ENCODE results near the gene FCHO2. TPM values are rescaled to one million over a fixed set of nuclear protein-coding genes. Genes with fewer than 3 reads are reported as not detected.
A peak's percentile ranks its signal among the peaks of the same experiment; 100 is the strongest.

FCHO2 gene
- total RNA-seq, 4 donors from 2014 or later, result 25.3 to 39.9 (median 31.0) TPM

GRCh38 chr5:72943307-72943706 is 12.5 kb upstream of the FCHO2 start:
- no peak for ATAC-seq (ENCODE audit: low FRiP score)

DNA sequence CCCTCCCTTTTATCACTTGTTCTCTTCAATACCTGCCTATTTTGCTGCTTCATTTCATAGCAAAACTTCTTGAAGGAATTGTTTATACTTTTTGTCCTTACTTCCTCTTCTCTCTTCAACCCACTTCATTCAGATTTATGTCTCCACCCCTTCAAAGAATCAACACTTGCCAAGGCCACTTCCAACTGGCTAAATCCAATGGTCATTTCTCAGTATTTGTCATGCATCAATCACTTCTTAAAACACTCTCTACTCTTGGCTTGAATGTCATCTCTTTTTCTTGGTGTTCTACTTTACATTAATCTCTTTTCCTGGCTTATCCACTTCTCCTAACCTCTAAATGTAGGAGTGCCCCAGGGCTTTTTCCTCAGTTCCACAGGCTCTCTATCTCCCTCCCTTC is 8.3 kb upstream of the FCHO2 start:
- TF ChIP-seq CTCF (IDR thresholded peaks at IDR 0.05), result no peak
- DNase-seq (ENCODE audit: low spot score) (no peak), ATAC-seq (ENCODE audit: low FRiP score) (no peak)

More at GRCh38 chr5:72943307-72943706, 12.5 kb upstream of the FCHO2 start:
- TF ChIP-seq CTCF (IDR thresholded peaks at IDR 0.05), result no peak
- DNase-seq (ENCODE audit: low spot score), result no peak

- ATAC-seq (ENCODE audit: low FRiP score) (no peak), DNase-seq (ENCODE audit: low spot score) (no peak)
- TF ChIP-seq CTCF (IDR thresholded peaks at IDR 0.05), result no peak
Observed at GRCh38 chr5:72949481-72949880, 6.4 kb upstream of the FCHO2 start.

DNA sequence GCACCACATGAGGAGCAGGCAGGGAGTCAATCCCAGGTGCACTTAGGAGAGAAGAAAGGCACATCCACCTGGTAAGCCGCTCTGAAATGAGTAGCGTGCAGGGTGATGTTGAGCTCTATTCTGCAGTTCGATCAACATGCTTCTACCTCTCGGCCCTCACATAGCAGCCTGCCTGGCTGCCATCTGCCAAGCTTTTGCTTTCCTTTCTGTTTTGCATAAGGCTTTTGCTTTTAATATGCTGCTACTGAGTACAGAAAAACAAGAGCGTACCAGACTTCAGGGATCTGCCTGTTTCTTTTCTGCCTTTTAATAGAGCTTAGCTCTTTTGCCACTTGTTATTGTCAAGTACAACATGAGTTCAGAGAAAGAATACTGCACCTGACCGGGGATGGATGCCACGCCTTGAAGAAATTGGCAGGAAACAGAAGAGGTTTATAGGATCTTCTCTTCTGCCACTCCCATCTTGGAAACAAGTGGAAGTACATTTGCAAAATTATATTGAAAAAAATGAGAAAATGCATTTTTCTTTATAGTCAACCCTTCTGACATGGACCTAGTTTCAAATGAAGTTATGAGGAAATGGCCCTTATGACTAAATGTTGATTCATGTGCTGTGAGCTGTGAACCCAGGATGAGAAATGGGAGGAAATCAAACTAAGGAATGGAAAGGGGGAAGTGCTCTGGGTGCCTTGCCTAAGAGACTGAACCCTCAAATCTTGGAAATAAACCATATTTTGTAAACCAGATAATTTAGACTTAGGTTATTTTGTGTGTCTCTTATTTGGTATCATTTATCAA is 4.0 kb upstream of the FCHO2 start:
- ATAC-seq (ENCODE audit: low FRiP score) (no peak), DNase-seq (ENCODE audit: low spot score) (no peak)
- TF ChIP-seq CTCF (IDR thresholded peaks at IDR 0.05), result no peak

DNA sequence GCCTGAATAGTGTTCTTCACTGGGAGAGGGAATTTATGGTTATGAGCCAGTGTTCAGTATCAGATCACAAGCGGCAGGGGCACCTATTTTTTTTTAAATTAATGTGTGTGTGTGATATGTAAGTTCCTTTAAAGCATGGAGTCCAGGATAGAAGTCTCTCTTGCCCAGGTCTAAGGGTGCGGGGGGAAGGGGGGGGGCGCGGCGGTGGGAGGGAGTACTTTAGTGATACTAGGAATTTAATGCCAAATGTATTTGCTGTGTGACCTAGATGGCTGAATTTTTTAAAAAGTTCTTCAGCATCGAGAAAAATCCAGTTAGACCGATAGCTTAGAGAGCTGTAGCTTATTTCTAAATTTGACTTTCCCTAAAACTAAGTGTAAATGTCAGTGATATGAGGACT is 1.5 kb upstream of the FCHO2 start:
- TF ChIP-seq CTCF (IDR thresholded peaks at IDR 0.05), result no peak
- ATAC-seq (ENCODE audit: low FRiP score), result no peak
- no peak for DNase-seq (ENCODE audit: low spot score)

GRCh38 chr5:72955143-72955767 is 586 bp upstream of the FCHO2 start:
- TF ChIP-seq CTCF (IDR thresholded peaks at IDR 0.05), result no peak
- DNase-seq (ENCODE audit: low spot score) (peak; percentile 38), ATAC-seq (ENCODE audit: low FRiP score) (peak; percentile 46)
